GM12878 (cell line): ENCODE results near the gene KLHL22.

Experiments used
- CREM ChIP-seq: IDR thresholded peaks from 2 replicates; pipeline ENCODE4 v1.6.1; 2014; ENCODE audit warnings: antibody characterized with exemption, low read depth
- CTCF ChIP-seq, 3 experiments: IDR thresholded peaks in 2 of 3; conservative IDR thresholded peaks in 1 of 3; 2 replicates each; pipeline ENCODE4 v1.5.1; 2011; ENCODE audit warnings: low read depth in 3 of 3, low read length in 3 of 3, mild to moderate bottlenecking in 3 of 3, control low read depth in 2 of 3, moderate library complexity in 2 of 3, inconsistent platforms in 1 of 3, mixed read lengths in 1 of 3; ENCODE audit not compliant: control insufficient read depth in 2 of 3, insufficient read depth in 1 of 3; ENCODE audit errors: extremely low read depth in 1 of 3
- EP300 ChIP-seq, 2 experiments: fragments of 150-350 bp in 1 of 2; IDR thresholded peaks; 2 replicates each; pipeline ENCODE4 v1.6.1; 2011 to 2012; ENCODE audit warnings: low read depth in 2 of 2, low read length in 2 of 2, borderline replicate concordance in 1 of 2, improper control_type of control experiment in 1 of 2, inconsistent platforms in 1 of 2; ENCODE audit not compliant: control insufficient read depth in 1 of 2
- PML ChIP-seq: IDR thresholded peaks from 2 replicates; pipeline ENCODE4 v1.6.1; 2012; ENCODE audit warnings: low read length, inconsistent platforms
- POLR2A ChIP-seq: IDR thresholded peaks from 2 replicates; pipeline ENCODE4 v1.6.1; 2011; ENCODE audit warnings: low read depth, mild to moderate bottlenecking, low read length
- POLR2AphosphoS5 ChIP-seq: IDR thresholded peaks from 2 replicates; pipeline ENCODE4 v1.6.1; 2011; ENCODE audit warnings: mild to moderate bottlenecking, low read length, inconsistent platforms
- RFX5 ChIP-seq: IDR thresholded peaks from 2 replicates; pipeline ENCODE4 v1.6.1; 2011; ENCODE audit warnings: low read depth, low read length, improper control_type of control experiment
- SP1 ChIP-seq: IDR thresholded peaks from one replicate; pipeline ENCODE4 v1.6.1; 2011; ENCODE audit warnings: low read depth, low read length
- SRF ChIP-seq, 2 experiments: IDR thresholded peaks; 2 replicates each; pipeline ENCODE4 v1.6.1; 2011; ENCODE audit warnings: low read depth in 2 of 2, low read length in 2 of 2, mild to moderate bottlenecking in 1 of 2, moderate library complexity in 1 of 2
- USF2 ChIP-seq: IDR thresholded peaks from 2 replicates; pipeline ENCODE4 v1.6.1; 2011; ENCODE audit warnings: low read depth, low read length, improper control_type of control experiment, borderline replicate concordance
- YY1 ChIP-seq: IDR thresholded peaks from 2 replicates; pipeline ENCODE4 v1.6.1; 2011; ENCODE audit warnings: low read depth, mild to moderate bottlenecking, low read length
- TF ChIP-seq, protein P1 (sequence below): fragments of 450-650 bp; IDR thresholded peaks from 2 replicates; pipeline ENCODE4 v1.6.1; 2018; ENCODE audit warnings: borderline replicate concordance, mild to moderate bottlenecking; ENCODE audit not compliant: partially characterized antibody
- TF ChIP-seq, protein P2 (sequence below): IDR thresholded peaks from 2 replicates; pipeline ENCODE4 v1.6.1; 2012; ENCODE audit warnings: low read depth, low read length, improper control_type of control experiment

DNA sequence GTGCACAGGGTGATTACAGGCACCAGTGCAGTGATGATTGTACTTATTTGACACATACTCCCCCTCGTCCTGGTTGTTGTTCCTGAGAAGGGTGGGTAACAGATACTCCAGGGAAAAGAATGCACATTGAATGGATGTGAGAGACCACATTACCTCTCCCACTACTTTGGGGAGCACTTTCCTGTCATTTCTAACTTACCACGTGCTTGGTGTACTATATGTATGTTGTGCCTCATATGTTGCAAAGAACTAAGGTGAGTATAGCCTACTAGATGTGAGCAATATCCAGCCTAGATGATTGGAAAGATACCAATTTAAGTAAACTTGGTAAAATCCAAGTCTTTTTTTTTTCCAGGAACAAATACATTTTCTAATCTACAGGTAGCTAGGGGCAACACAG, 43.7 kb downstream of the KLHL22 start:
- TF ChIP-seq, protein P1, sequence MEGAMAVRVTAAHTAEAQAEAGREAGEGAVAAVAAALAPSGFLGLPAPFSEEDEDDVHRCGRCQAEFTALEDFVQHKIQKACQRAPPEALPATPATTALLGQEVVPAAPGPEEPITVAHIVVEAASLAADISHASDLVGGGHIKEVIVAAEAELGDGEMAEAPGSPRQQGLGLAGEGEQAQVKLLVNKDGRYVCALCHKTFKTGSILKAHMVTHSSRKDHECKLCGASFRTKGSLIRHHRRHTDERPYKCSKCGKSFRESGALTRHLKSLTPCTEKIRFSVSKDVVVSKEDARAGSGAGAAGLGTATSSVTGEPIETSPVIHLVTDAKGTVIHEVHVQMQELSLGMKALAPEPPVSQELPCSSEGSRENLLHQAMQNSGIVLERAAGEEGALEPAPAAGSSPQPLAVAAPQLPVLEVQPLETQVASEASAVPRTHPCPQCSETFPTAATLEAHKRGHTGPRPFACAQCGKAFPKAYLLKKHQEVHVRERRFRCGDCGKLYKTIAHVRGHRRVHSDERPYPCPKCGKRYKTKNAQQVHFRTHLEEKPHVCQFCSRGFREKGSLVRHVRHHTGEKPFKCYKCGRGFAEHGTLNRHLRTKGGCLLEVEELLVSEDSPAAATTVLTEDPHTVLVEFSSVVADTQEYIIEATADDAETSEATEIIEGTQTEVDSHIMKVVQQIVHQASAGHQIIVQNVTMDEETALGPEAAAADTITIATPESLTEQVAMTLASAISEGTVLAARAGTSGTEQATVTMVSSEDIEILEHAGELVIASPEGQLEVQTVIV, result no peak
- TF ChIP-seq, protein P2, sequence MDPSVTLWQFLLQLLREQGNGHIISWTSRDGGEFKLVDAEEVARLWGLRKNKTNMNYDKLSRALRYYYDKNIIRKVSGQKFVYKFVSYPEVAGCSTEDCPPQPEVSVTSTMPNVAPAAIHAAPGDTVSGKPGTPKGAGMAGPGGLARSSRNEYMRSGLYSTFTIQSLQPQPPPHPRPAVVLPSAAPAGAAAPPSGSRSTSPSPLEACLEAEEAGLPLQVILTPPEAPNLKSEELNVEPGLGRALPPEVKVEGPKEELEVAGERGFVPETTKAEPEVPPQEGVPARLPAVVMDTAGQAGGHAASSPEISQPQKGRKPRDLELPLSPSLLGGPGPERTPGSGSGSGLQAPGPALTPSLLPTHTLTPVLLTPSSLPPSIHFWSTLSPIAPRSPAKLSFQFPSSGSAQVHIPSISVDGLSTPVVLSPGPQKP, result no peak
- TF ChIP-seq PML, result no peak
- TF ChIP-seq EP300 (IDR thresholded peaks at IDR 0.05; ENCODE audit: borderline replicate concordance in 1 of 2, control insufficient read depth in 1 of 2, low read depth in 2 of 2, low read length in 2 of 2), result no peak
- no peak for TF ChIP-seq CREM
- no peak for TF ChIP-seq SP1
- TF ChIP-seq POLR2AphosphoS5, result no peak
- no peak for TF ChIP-seq SRF (IDR thresholded peaks at IDR 0.05; ENCODE audit: low read depth in 2 of 2, low read length in 2 of 2)
- TF ChIP-seq RFX5, result no peak
- TF ChIP-seq YY1, result no peak
- no peak for TF ChIP-seq CTCF (IDR thresholded peaks at IDR 0.05 in 2 of 3, conservative IDR thresholded peaks at IDR 0.05 in 1 of 3; ENCODE audit: control insufficient read depth in 2 of 3, extremely low read depth in 1 of 3, insufficient read depth in 1 of 3, low read depth in 3 of 3, low read length in 3 of 3)
- no peak for TF ChIP-seq POLR2A
- no peak for TF ChIP-seq USF2
